Retinal pigment epithelial cell (primary cell): ENCODE results near the gene ASB9.
"Not testable (repeated sequence)": the region's sequence is repeated elsewhere in the genome, so short reads cannot be mapped to it uniquely, and the experiment has no call there.

Experiments
- DNase-seq: peaks from one replicate; pipeline ENCODE4 v3.0.0-alpha.2; 2010; ENCODE audit warnings: low read depth
- H3K4me3 ChIP-seq: 2 replicates; pipeline ENCODE4 v1.5.1; 2011; ENCODE audit warnings: mild to moderate bottlenecking, low read length, control low read depth, moderate library complexity
- TF ChIP-seq, protein P1 (sequence below): conservative IDR thresholded peaks from 2 replicates; pipeline ENCODE4 v1.5.1; 2011; ENCODE audit warnings: low read depth, low read length, control low read depth, inconsistent platforms

The ASB9 gene, protein sequence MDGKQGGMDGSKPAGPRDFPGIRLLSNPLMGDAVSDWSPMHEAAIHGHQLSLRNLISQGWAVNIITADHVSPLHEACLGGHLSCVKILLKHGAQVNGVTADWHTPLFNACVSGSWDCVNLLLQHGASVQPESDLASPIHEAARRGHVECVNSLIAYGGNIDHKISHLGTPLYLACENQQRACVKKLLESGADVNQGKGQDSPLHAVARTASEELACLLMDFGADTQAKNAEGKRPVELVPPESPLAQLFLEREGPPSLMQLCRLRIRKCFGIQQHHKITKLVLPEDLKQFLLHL

DNA sequence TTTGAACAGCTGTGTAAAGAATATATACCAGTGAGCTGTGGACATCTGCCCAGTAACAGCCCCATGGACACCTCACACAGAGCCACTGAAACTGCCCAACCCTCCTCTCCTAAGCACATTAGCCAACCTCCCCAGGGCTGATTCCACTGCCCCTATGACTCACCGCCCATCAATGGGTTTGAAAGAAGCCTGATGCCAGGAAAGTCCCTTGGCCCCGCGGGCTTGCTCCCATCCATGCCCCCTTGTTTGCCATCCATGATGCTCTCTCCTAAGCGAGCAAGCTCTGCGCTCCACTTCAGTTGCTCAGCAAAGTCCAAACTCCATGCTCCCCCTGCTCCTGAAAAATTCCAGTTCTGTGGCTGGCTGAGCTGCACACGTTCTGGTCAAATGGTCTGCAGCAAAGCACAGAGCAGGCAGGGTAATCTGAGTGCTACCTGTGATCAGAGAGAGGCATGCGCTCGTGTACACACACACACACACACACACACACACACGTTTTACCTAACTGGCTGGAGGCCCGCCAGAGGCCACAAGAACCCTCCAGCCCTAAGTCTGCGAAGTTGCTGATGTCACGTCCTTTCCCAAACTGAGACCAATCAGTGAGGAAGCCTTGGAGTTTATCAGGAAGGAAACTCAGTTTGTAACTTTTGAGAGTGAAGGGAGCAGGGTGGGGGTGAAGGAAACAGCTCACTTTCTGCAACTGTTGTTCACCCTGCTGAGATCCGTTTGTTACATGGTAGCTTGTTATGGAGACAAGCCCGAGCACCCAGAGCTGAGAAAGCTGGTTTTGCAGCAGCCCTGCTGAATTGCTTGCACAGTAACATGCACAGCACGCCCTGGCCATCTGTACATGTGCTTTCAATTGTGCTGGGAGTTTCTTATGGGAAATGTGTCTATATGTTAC lies at the start of gene ASB9:
TSS of gene ASB9 (minus strand) at position 466 of the 904 bp plus-strand sequence. CDS start at position 257, 209 bp downstream.
- DNase-seq: no peak
- no peak within 1 kb of the TSS for H3K4me3 ChIP-seq
- TF ChIP-seq, protein P1, sequence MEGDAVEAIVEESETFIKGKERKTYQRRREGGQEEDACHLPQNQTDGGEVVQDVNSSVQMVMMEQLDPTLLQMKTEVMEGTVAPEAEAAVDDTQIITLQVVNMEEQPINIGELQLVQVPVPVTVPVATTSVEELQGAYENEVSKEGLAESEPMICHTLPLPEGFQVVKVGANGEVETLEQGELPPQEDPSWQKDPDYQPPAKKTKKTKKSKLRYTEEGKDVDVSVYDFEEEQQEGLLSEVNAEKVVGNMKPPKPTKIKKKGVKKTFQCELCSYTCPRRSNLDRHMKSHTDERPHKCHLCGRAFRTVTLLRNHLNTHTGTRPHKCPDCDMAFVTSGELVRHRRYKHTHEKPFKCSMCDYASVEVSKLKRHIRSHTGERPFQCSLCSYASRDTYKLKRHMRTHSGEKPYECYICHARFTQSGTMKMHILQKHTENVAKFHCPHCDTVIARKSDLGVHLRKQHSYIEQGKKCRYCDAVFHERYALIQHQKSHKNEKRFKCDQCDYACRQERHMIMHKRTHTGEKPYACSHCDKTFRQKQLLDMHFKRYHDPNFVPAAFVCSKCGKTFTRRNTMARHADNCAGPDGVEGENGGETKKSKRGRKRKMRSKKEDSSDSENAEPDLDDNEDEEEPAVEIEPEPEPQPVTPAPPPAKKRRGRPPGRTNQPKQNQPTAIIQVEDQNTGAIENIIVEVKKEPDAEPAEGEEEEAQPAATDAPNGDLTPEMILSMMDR: no peak

DNA sequence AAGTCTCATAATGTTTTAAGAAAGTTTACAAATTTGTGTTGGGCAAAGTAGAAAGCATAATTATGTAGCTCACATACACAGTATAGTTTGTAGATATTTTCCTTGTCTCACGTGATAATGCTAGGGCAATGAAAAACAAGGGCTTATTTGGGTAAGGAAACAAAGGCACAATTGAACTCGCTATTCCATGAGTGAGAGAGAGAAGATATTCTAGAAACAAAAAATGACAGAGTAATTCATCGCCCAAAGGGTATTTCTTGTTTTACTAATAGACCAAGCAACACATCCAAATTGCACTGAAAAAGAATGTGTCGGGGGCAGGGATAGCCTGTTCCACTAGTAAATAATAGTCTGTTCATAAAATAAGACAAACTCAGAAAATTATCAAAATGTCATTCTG lies 49.2 kb upstream of the ASB9 start:
- no peak for DNase-seq
- no peak overlapping the region for H3K4me3 ChIP-seq

DNA sequence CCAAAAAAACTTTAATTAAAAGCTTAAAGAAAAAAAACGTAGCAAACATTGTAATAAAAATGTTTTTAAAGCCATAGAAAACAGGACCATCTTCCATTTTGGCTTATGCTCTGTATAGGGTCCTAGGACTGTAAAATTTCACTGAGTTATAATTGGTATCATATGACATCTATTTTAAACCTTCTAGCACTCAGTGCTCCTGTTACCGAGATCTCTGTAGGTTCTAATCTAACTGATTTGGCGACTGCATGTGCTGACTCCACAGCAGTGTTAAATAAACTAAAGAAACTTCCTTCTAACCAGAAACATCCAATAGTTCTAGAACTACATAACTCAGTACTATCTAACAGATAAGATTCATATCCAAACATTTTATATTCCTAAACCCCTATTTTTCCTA lies 45.6 kb upstream of the ASB9 start, which contains the start of gene ASB11:
TSS of gene ASB11 (minus strand) at position 132 of the 400 bp plus-strand sequence. CDS start at position 97, 35 bp downstream.
- TF ChIP-seq, protein P1: no peak
- H3K4me3 ChIP-seq: no peak within 1 kb of the TSS
- DNase-seq: no peak

More for the DNA sequence above, 49.2 kb upstream of the ASB9 start:
- TF ChIP-seq, protein P1: no peak

DNA sequence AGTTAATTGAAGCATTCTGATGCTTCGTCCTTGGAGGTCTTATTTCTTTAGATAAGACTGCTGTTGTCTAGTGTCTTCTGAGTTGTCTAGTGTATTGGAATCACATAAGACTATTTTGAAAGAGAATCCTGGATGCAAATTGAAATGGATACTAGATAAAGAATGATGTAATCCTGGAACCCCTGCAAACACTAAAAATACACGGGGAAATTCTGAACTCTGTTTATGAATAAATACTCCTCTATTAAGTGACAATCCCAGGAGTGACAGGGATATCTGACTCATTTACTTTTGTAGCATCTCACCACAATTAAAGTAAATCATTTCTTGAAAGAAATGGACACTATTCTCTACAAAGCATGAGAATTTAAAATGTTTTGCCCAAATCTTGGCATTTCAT lies 44.6 kb upstream of the ASB9 start:
- DNase-seq: no peak
- no peak overlapping the region for H3K4me3 ChIP-seq
- TF ChIP-seq, protein P1: no peak

DNA sequence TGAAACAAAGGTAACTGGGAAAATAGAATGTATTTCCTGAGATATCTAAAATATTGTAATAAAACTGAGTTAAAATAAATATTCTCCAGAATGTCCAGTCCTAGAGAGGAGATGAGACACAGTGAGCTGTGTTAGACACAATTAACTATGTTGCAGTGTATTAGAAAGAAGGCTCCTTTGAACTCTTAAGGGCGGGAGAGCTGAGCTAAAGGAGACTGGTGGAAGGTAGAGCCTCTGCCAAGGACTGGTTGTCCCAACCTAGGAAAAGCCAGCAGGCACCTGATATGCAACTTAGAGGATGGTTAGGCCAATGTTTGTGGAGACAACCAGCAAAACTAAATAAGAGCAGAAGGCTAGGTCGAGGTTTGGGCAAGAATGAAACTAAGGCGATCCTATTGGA lies 41.2 kb upstream of the ASB9 start:
- no peak for DNase-seq
- TF ChIP-seq, protein P1: no peak

DNA sequence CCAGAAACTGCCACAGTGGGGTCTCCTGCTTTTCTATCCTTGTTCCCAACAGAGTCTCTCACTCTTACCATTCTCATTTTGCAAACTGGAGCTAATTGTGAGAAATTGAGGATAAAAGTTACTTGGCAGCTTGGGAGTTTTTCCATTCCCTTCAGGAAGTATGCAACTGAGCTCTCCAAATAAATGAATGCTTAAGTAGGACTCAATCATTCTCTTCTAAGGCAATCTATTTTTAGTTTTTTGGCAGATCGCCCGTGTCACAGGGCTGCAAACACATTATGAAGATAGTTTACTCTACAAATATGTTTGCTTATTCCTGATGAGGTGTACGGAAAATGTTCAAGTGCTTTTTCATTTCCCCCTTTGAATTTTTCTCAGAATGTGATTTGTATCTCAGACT lies 40.2 kb upstream of the ASB9 start:
- H3K4me3 ChIP-seq: no peak overlapping the region
- TF ChIP-seq, protein P1: no peak
- DNase-seq: peak; percentile 34

More for the DNA sequence above, 41.2 kb upstream of the ASB9 start:
- H3K4me3 ChIP-seq: no peak overlapping the region

DNA sequence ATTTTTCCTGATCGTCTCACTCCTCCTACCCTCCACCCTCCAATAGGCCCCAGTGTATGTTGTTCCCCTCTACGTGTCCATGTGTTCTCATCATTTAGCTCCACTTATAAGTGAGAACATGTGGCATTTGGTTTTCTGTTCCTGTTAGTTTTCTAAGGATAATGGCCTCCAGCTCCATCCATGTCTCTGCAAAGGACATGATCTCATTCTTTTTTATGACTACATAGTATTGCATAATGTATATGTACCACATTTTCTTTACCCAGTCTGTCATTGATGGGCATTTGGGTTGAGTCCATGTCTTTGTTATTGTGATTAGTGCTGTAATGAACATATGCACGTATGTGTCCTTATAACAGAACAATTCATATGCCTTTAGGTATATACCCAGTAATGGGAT lies 36.0 kb upstream of the ASB9 start:
- not testable (repeated sequence) for H3K4me3 ChIP-seq, DNase-seq
